ENCODE results near the gene CSN3.

CSN3 gene

DNA sequence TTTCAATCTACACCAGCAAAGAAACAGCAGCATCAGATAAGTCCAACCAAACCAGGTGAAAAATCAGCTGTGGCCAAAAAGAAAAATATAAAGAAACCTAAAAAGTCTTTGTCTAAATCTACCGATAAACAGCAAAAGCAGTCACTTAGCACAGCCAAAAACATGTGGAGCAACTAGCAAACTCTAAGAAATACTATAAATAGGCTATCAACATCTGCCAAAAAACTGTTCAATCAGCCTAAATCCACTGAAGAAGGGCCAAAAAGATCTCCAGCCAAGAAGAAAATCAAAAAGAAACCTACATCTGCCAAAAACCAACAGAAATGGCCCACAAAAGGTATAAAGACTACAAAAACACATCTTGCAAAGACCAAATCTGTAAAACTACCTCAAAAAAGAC, 55.7 kb downstream of the CSN3 start:
- no peak for DNase-seq

DNA sequence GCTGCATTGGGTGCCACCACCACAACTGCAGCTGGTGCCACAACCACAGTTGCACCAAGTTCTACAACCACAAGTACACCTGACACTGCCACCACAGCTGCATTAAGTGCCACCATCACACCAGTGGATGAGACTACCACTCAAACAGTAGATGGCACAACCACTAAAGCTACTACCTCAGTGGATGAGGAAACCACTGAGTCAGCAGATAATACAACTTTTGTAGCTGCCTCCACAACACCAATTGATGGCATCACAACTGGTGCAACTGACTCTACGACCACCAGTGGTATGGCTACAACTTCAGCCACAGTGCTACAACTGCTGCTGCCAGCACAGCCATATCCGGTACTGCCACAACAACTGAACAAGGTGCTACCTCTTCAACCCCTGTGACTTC, 57.2 kb downstream of the CSN3 start:
- DNase-seq, result no peak

DNA sequence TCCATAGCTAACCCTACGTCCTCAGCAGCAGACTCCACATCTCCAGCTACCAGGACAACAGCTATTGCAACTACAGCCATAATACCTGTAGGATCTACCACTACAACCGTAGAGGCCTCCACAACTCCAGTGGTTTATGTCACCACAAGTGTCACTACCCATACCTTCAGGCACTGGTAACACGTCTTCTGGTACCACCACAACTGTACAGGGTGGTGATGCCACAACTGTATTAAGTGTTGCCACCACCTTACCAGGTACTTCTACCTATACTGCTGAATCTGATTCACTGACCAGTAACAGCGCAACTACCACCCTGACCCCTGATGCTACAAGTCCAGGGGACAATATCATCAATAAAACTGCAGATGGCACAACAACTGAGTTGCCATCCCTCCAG, 57.8 kb downstream of the CSN3 start:
- no peak for DNase-seq
